ENCODE data around the gene LONRF3.

LONRF3 gene

DNA sequence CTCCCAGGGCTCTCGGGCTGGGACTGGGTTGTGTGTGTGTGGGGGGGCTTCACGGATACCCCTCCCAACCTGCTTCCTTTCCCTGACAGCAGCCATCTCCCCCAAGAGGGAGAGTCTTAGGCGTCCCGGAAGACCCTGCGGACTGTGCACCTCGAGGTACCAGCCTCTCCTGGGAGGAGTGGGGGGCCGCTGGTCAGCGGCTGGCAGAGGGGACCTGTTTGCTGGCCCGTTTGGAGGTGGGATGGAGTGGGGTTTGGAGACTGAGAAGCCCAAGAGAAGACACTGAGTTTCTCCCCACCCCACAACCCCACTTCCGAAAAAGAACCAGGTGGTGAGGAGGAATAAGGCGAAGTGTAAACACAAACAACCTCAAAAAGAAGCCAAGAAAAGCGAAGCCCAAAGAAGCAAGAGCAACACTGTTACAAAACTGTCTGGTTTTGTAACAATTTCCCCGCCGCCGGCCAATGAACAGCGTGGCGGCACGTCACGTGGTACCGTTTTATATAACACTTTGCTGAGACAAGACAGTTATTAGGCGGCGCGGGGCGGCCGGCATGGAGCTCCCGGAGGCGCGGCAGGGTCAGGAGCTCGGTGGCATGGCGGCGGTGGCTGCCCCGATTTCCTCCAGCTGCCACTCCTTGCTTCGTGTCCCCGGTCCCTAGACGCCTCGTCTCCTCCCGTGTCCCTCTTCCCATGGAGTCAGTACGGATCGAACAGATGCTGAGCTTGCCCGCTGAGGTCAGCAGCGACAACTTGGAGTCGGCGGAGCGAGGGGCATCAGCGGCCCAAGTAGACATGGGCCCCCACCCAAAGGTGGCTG, at the start of gene LONRF3:
Gene LONRF3, plus strand, starts transcription at position 531 of the 820 bp plus-strand sequence. Its CDS starts 163 bp downstream, at position 694.
- peak; percentile 37 to 38 for DNase-seq (ENCODE audit: low read depth in 1 of 2, low spot score in 1 of 2)

DNA sequence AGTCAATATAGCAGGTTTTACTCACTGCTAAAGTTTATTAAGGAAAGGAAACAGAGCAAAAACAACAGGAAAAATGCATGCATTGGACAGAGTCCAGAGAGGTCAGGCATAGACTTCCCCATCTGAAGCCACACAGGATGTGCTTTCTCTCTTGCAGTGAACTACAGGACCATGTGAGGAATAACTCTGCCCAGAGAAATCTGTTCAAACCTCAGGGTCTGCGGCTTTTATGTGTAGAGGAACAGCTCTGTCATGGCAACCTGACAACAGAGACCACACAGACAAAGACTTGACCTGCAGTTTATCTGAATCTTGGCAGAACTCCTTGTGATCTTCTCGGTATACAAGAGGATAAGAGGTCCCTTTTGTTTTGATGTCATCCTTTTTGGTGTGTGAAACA, 46.3 kb upstream of the LONRF3 start:
- DNase-seq (ENCODE audit: low read depth in 1 of 2, low spot score in 1 of 2): no peak

DNA sequence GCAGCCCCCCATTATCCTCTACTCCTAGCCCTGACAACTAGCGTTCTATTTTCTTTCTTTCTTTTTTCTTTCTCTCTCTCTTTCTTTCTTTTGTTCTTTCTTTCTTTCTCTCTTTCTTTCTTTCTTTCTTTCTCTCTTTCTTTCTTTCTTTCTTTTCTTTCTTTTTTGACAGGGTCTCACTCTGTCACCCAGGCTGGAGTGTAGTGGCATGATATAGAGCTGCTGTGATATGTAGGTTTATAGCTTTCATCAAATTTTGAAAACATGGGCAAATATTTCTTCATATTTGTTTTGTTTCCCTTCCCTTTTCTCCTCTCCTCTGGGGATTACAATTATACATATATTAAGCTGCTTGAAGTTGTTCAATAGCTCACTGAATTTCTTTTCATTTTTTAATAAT, 39.1 kb upstream of the LONRF3 start:
- DNase-seq (ENCODE audit: low read depth in 1 of 2, low spot score in 1 of 2): no peak

DNA sequence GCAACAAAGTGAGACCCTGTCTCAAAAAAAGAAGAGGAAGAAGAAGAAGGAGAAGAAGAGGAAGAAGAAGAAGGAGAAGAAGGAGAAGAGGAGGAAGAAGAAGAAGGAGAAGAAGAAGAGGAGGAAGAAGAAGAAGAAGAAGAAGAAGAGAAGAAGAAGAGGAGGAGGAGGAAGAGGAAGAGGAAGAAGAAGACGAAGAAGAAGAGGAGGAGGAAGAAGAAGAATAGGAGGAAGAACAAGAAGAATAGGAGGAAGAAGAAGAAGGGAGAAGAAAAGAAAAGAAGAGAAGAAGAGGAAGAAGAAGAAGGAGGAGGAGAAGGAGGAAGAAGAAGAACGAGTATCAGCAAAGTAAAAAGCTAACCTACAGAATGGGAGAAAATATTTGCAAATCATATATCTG, 33.3 kb upstream of the LONRF3 start:
- no peak for DNase-seq (ENCODE audit: low read depth in 1 of 2, low spot score in 1 of 2)

DNA sequence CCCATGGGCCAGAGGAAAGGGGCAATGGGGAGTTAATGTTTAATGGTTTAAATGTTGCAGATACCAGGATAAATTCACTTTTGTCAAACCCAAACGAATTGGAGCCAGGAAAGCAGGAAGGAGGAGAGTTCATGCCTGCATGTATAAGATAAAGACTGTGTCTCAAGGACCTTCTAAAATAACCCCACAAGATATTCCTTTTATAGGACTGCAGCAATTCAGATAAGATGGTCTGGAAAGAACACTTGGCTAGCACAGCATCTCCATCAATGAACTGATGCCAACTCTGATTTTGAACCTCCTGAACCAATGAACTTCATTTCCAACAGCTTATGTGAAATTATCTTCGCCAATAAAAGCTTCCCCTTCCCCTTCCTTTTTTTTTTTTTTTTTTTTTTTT, 31.3 kb upstream of the LONRF3 start:
- DNase-seq (ENCODE audit: low read depth in 1 of 2, low spot score in 1 of 2): no peak

DNA sequence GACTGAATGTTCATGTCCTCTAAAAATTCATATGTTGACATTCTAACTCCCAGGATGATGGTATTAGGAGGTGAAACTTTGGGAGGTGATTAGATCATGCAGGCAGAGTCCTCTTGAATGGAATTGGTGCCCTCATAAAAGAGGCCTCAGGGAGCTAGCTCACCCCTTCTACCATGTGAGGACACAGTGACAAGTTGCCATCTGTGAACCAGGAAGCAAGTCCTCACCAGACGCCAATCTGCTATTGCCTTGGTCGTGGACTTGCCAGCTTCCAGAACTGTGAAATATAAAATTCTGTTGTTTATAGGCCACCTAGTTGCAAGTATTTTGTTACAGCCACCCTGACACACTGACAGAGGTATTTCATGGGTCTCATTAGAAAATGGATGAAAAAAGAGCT, 28.5 kb upstream of the LONRF3 start:
- DNase-seq (ENCODE audit: low read depth in 1 of 2, low spot score in 1 of 2): no peak

DNA sequence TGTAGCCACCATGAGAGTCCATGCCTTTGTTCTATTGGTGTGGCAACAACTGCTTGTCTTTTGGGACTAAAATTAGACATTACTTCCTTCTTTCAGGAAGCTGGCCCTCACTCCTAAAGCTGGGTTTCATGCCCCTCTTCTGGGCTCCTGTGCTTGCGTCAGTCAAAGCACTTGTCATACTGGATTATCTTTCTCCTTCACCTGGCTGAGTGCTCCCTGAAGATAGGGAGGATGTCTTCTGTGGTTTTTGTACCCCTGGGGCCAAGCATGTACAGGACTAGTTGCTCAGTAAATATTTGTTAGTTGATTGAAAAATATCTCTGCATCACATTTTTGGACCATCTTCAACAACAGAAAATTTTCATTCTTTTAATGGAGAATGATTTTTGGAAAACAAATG, 26.1 kb upstream of the LONRF3 start:
- no peak for DNase-seq (ENCODE audit: low read depth in 1 of 2, low spot score in 1 of 2)

DNA sequence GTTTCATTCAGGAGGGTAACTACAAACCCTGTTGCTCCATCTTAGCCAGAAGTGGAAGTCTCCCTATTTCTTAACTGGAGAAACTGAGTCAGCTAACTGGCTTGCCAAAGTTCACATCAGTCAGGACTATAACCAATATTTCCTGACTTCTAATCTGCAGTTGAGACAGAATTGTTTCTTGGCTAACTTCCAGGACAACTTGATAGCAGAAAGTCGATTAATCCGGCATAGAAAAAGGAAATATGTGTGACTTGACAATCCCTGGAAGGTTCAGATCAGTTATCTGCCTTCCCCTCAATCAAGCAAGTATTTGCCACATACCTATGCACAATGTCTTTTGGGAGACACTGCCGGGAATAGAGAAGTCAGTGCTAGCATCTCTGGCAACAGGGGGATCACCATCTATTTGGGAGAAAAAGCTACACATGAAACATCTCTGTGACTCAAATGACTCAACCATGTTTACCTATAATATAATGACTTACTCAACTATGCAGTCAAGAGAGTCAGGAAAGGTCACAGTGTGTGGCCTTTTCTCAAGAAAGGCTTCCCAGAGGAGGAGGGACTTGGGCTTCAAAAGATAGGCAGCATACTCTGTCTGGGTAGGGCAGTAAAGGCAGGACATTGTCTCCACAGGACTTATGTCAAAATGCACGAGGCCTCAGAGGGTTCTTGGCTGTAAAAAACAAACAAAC, 12.4 kb upstream of the LONRF3 start:
- no peak for DNase-seq (ENCODE audit: low read depth in 1 of 2, low spot score in 1 of 2)

DNA sequence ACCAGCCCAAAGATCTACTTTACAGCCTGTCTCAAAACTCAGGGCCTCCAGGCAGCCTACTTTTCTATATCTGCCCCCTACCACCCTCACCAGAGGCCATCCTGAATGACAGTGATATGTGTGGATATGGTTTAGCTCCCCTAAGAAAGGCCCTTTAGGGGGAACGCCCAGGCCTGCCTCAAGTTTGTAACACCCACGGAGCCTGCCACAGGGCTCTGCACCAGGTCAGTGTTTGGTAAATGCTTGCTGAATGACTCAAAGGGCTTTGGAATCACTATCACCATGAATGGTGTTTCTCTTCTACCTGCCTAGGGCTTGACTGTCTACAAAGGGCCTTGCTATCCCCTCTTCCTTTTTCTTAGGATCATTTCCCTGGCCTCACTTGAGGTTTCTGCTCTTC, 11.3 kb upstream of the LONRF3 start:
- DNase-seq (ENCODE audit: low read depth in 1 of 2, low spot score in 1 of 2): no peak

DNA sequence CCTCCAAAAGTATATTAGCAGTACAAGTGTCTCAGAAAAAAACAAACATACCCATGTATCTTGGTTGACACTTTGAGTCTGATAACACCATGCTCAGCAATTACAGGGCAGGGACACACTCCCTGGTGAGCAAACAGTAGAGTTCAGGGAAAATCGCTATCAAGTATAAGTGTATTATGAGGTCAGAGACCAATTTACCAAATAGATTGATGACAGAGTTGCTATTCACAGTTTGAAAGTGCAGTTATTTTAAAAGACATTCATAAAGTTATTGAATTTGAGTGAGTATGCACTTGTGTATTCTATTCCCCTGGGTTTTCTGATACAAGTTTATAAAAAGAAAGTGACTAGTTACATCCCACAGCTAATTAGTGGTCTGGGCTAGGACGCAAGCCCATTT, 10.2 kb upstream of the LONRF3 start:
- DNase-seq (ENCODE audit: low read depth in 1 of 2, low spot score in 1 of 2): no peak

DNA sequence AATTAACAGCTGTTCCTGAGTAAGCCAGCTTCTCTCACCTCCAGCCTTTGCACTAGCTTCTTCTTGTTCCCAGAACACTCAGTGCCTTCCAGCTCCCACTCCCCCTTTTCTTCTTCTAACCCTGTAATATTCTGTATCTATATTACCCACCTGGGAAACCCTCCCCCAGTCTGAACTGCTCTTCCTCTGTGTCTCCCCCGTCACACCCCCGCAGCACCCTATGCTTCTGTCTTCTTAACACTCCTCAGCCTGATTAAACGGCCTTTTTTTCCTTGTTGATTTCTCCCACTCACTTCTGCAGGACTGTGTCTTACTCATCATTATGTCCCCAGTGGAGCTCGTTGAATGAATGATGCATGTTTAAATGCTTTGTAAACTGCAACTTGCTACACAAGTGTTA, 9.0 kb upstream of the LONRF3 start:
- DNase-seq (ENCODE audit: low read depth in 1 of 2, low spot score in 1 of 2): no peak

DNA sequence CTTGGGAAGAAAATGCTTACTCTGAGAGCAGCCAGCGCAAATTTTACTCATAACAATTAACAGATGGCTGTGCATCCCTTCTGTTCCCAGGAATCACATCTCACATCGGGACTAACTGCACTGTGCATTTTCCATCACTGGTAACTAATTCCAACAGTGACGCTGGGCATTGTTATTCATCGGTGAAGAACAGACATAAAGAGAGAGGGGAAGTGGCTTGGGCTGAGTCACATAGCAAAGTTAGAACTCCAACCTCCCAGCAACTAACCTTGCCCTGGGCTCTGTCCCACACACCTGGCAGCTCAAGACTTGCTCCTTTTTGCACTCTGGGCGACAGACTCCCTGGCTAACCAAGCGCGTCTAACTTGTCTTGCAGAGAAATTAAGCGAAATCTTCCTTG, 6.4 kb upstream of the LONRF3 start:
- no peak for DNase-seq (ENCODE audit: low read depth in 1 of 2, low spot score in 1 of 2)

DNA sequence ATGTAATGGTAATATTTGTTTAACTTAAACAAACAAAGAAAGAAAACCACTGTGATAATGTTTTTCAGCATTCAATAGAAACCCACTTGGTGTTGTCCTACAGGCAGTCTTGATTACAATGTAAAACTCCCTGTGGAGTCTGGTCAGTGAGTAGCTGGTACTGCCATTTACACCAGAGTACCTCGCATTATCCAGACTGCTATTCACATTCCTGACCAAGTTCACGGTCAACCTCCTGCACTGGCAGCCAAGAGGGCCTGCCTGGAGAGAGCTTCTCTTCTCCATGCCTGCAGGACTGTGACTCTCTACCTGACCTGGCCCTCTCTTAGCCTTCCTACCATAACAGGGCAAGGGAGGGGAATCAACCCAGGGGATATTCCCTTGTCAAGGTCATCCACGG, 2.9 kb upstream of the LONRF3 start:
- no peak for DNase-seq (ENCODE audit: low read depth in 1 of 2, low spot score in 1 of 2)

DNA sequence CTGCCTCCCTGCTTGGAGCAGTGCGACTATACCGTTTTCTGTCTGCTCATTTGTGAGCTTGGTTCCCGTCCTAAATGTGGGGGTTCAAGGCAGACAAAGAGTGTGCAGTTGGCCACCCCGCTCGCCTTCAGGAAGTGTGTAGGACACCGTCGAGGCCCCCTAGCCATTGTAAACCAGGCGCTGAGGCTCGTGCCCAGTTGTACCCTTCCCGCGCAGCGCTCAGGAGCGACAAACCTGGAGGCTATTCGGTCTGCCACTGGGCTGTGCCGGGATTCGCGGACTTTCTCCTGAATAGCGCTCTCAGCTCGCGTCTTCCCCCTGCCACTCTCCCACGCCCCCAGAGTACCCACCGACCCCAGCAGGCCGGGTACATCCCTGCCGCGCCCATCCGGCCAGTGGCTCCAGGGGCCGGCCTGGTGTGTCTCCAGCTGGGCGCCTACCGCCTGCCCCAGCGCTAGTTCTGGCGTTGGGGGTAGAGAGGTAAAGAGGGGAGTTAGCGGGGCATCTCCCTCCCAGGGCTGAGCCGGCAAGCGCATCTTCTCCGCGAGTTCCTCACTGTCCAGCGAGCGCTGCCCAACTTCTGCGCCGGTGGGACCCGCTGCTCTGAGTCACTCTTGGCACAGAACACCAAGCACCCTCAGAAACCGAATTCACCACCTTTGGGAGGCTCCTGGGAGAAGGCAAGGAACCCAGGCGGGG, 880 bp upstream of the LONRF3 start:
- DNase-seq (ENCODE audit: low read depth in 1 of 2, low spot score in 1 of 2): no peak

DNA sequence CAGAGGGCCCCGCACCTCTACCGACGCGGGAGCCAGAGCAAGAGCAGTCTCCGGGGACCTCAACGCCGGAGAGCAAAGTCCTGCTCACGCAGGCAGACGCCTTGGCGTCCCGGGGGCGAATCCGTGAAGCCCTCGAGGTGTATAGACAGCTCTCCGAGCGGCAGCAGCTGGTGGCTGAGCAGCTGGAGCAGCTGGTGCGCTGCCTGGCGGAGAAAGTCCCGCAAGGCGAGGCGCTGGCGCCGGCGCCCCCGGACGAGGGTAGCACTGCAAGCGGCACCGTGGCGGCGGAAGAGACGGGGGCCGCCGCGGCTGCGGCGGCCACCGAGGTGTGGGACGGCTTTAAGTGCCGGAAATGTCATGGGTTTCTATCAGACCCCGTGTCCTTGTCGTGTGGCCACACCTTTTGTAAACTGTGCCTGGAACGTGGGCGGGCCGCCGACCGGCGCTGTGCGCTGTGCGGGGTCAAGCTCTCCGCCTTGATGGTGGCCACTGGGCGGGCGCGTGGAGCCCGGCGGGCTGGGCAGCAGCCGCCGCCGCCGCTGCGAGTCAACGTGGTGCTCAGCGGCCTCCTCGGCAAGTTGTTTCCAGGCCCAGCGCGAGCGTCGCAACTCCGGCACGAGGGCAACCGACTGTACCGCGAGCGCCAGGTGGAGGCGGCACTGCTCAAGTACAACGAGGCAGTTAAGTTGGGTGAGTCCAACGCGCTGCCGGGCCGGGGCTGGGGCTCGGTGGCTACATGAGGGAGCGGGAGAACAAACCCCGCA, 672 bp downstream of the LONRF3 start:
- DNase-seq (ENCODE audit: low read depth in 1 of 2, low spot score in 1 of 2): peak in 1 of 2 donors; percentile 23

DNA sequence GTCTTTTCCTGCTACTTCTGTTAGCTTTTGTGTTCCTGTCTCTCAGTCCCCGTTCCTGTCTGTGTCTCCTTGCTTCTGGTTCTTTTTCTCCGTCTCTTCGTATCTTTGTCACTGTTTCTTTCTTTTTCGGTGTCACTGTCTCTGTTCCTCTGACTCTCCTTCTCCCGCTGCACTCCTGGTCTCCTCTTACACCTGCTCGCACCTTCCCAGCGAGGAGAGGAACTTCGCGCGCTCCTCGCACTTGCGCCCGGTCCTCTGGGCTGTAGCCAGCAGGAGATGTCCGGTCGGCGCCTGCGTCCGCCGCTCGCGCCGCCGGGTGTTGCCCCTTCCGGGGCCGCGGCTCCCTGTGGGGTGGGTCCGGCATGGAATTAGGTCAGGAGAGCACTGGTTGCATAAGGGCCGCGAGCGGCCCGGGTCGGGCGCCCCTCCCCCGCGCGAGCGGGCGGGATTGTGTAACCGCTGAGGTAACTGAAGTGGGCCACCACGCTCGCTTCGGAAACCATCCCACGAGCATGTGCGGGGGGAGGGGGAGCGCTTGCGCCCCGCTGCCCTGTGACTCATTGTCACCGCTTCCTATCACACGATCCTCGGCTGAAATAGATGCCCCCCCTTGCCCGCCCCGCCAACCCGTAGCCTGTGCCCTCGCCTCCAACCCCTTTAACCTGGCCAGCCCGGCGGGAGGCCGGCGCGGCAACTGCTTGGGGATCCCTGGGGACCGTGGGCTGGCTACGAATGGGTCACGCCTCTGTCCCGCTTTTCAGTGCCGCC, 1.6 kb downstream of the LONRF3 start:
- peak; percentile 53 to 59 for DNase-seq (ENCODE audit: low read depth in 1 of 2, low spot score in 1 of 2)

DNA sequence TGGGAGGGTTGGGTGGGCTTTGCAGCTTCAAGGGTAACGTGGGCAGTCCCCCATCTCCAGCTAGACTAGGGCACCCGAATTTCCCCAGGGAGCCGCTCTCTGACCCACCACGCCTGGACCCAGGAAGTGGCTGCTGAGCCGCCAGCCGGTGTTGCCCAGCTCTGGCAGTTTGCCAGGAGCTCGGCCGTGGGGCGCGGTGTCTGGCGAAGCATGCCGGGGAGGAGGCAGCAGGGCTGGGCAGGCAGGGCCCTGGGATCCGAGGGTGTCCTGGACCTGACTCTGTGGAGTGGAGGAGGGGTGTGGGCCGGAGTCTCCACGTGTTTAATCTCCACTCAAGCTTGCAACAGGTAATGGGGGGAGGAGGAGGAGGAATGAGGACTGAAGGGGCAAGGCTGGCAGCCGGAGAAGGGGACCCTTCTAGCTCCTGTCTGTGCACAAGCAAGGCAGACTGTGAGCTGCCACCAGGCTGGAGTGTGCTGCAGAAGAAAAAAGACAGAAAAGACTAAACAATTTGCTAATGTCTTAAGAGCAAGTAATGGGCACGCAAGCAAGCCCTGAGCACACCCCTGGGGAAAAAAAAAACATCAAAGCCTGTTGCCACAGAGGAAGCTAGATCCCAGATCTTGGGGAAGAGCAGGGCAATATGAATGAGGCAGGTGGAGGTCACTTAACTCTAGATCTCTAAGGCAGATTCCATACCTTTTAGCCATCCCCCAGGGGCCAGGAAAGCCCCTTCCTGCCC, 2.4 kb downstream of the LONRF3 start:
- no peak for DNase-seq (ENCODE audit: low read depth in 1 of 2, low spot score in 1 of 2)

DNA sequence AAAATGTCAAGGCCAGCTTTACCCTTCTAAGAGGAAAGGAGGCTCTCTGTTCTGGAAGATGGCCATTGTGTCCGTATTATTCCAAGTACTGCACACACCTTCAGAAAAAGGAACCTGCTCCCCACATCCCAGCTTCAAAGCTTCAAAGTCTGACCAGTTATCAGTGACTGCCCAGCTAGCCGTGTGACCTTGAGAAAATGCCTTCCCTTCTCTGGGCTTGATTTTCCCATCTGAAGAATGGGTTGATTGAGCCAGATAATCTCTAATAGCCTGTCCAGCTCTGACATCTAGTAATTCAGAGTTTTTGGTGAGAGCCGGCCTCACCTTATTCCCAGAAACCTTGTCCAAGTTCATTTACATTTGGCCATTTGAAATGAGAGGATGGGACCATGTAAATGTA, 3.0 kb downstream of the LONRF3 start:
- no peak for DNase-seq (ENCODE audit: low read depth in 1 of 2, low spot score in 1 of 2)

DNA sequence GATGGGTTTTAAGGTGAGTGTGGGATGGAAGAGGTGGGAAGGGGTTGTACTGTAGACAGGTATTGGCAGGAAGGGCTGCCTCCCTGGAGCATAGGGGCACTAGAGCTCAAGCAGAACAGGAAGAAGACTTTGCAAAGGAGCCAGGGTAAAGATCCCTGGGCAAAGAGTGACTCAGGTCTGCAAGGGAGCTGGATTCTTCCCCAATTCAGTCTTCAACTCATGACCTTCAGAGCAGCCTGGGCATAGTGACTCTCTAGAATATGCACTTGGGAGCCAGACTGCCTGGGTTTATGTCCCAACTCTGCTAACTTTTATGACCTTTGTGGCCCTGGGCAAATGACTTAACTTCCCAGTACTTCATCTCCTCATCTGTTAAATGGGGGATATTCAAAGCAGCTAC, 4.0 kb downstream of the LONRF3 start:
- no peak for DNase-seq (ENCODE audit: low read depth in 1 of 2, low spot score in 1 of 2)

DNA sequence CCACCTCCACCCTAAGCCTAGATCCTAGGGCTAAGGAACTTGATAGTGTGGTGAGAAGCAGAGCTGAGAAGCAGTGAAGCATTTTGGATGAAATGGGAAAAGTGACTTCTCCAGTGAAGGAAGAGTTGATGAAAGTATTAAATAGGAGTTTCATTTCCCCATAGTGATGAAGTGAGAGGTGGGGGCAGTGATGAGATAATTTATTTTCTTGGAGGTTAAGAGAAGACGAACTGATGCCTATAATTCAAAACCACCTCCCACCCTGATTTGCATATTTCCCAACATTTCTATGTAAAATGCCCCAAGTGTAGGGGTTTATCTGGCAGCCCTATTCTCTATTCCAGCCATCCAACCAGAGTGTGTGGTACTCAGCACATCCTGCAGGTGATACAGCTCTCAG, 6.3 kb downstream of the LONRF3 start:
- DNase-seq (ENCODE audit: low read depth in 1 of 2, low spot score in 1 of 2): no peak
